Lung (tissue), 12 donors: Measurements from ENCODE around the gene HSD11B1. TPM values are rescaled to one million over a fixed set of nuclear protein-coding genes. Genes with fewer than 3 reads are reported as not detected.

Experiments
- ATAC-seq: fragments of 200-7000 bp; cut with Tn5 transposase; one replicate; pipeline ENCODE4 v1.9.1; 2020; ENCODE audit warnings: moderate number of reproducible peaks; ENCODE audit not compliant: insufficient read depth, low FRiP score
- DNase-seq, 3 donors: peaks; one replicate each; pipeline ENCODE4 v3.0.0-alpha.2; 2013 to 2017
- H3K27ac ChIP-seq, 2 donors: one replicate each; pipeline ENCODE4 v1.5.1; 2013; ENCODE audit warnings: mild to moderate bottlenecking in 2 of 2, moderate library complexity in 2 of 2, control low read depth in 1 of 2, inconsistent platforms in 1 of 2, low read depth in 1 of 2, low read length in 1 of 2
- H3K27me3 ChIP-seq, 3 donors: one replicate each; pipeline ENCODE4 v1.5.1; 2013; ENCODE audit warnings: low read length in 2 of 3; ENCODE audit not compliant: control insufficient read depth in 3 of 3, insufficient read depth in 3 of 3
- H3K36me3 ChIP-seq, 4 donors: one replicate each; pipeline ENCODE4 v1.5.1; 2013; ENCODE audit warnings: low read length in 4 of 4, mild to moderate bottlenecking in 1 of 4, moderate library complexity in 1 of 4; ENCODE audit not compliant: control insufficient read depth in 4 of 4, insufficient read depth in 4 of 4
- H3K4me1 ChIP-seq, 5 donors: one replicate each; pipeline ENCODE4 v1.5.1; 2013; ENCODE audit warnings: low read length in 5 of 5, mild to moderate bottlenecking in 2 of 5, moderate library complexity in 1 of 5; ENCODE audit not compliant: control insufficient read depth in 5 of 5, insufficient read depth in 5 of 5
- H3K4me3 ChIP-seq: one replicate; pipeline ENCODE4 v1.5.1; 2013; ENCODE audit warnings: mild to moderate bottlenecking, control low read depth, moderate library complexity
- H3K9ac ChIP-seq, 2 donors: one replicate each; pipeline ENCODE4 v1.5.1; 2013; ENCODE audit warnings: low read length in 2 of 2, control low read depth in 1 of 2; ENCODE audit not compliant: insufficient read depth in 1 of 2
- H3K9me3 ChIP-seq, 4 donors: one replicate each; pipeline ENCODE4 v1.5.1; 2013; ENCODE audit warnings: low read length in 3 of 4, mild to moderate bottlenecking in 1 of 4, moderate library complexity in 1 of 4; ENCODE audit not compliant: control insufficient read depth in 4 of 4, insufficient read depth in 3 of 4
- CTCF ChIP-seq: IDR thresholded peaks from 2 replicates; pipeline ENCODE4 v1.5.1; 2012; ENCODE audit warnings: mild to moderate bottlenecking; ENCODE audit errors: control extremely low read depth, extremely low read depth
- WGBS, 2 donors: extraction: QIAGEN DNeasy Blood & Tissue Kit; methylation state at CpG; one replicate each; pipeline ENCODE4 v1.1.7; 2013; 5-methylcytosine and 5-hydroxymethylcytosine counted together
- polyA plus RNA-seq, 2 donors: library from polyadenylated mRNA; stranded (reverse); fragments of 200-250 nt; gene quantifications; one replicate each; pipeline ENCODE4 v1.2.1, GENCODE V29; 2013
- total RNA-seq, 2 donors: library from RNA; depleted of rRNA in 1 of 2; stranded (reverse); fragments of >200 nt in 1 of 2; gene quantifications; one replicate each; pipeline ENCODE4 v1.2.1, GENCODE V29; 2014 to 2021
- donor health status: control.
- donor health status: control.
- donor health status: Bipolar disorder and iron deficiency.
- donor health status: healthy.
- donor health status: DM: yes; HTN: yes; CAD: no.

Gene HSD11B1
- total and polyA plus RNA-seq, 4 donors: 6.5 to 74.6 (median 25.4) TPM

DNA sequence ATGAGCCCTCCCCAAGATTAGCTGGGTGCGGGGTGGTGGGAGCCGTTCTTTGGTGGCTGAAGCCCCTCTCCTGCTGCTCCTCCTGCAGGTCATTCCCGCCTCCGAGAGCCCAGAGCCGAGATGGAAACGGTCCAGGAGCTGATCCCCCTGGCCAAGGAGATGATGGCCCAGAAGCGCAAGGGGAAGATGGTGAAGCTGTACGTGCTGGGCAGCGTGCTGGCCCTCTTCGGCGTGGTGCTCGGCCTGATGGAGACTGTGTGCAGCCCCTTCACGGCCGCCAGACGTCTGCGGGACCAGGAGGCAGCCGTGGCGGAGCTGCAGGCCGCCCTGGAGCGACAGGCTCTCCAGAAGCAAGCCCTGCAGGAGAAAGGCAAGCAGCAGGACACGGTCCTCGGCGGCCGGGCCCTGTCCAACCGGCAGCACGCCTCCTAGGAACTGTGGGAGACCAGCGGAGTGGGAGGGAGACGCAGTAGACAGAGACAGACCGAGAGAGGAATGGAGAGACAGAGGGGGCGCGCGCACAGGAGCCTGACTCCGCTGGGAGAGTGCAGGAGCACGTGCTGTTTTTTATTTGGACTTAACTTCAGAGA, 29.0 kb upstream of the HSD11B1 start:
- H3K27me3 ChIP-seq: no peaks in the 10 kb centered on the region
- WGBS, 2 donors: 2 to 5% methylated on average over 34 of the region's 34 CpGs
- peak overlapping the region; percentile 44 for H3K4me3 ChIP-seq
- ATAC-seq (peak; percentile 4), DNase-seq (peak; percentile 60 to 84 (median 83))
- peak overlapping the region; percentile 42 to 79 for H3K9ac ChIP-seq
- peaks cover 0 to 3% (median 1%) of the 10 kb centered on the region in 4 donors for H3K36me3 ChIP-seq
- H3K27ac ChIP-seq: peak overlapping the region; percentile 62 to 79
- no peak for TF ChIP-seq CTCF
- H3K9me3 ChIP-seq: peaks cover 0 to under 1% (median 0%) of the 10 kb centered on the region in 4 donors
- peaks cover 8 to 33% (median 15%) of the 10 kb centered on the region in 5 donors for H3K4me1 ChIP-seq

GRCh38 chr1:209678981-209679539, 25.6 kb upstream of the HSD11B1 start:
- H3K9me3 ChIP-seq: no peaks in the 10 kb centered on the region
- no peak overlapping the region for H3K27ac ChIP-seq
- 86 to 89% methylated on average over 4 of the region's 4 CpGs for WGBS, 2 donors
- peaks cover 7 to 25% (median 12%) of the 10 kb centered on the region in 5 donors for H3K4me1 ChIP-seq
- H3K9ac ChIP-seq: no peak overlapping the region
- DNase-seq: no peak
- H3K36me3 ChIP-seq: peaks cover 0 to 3% (median 1%) of the 10 kb centered on the region in 4 donors
- no peak for ATAC-seq
- no peak overlapping the region for H3K4me3 ChIP-seq
- no peaks in the 10 kb centered on the region for H3K27me3 ChIP-seq
- no peak for TF ChIP-seq CTCF

- WGBS, 2 donors: 43 to 50% methylated on average over 4 of the region's 4 CpGs
- no peaks in the 10 kb centered on the region for H3K9me3 ChIP-seq
- H3K27me3 ChIP-seq: no peaks in the 10 kb centered on the region
- no peak for DNase-seq
- no peak overlapping the region for H3K27ac ChIP-seq
- no peak for TF ChIP-seq CTCF
- no peak for ATAC-seq
- no peaks in the 10 kb centered on the region for H3K36me3 ChIP-seq
- H3K9ac ChIP-seq: no peak overlapping the region
- H3K4me3 ChIP-seq: no peak overlapping the region
- peaks cover 4 to 31% (median 14%) of the 10 kb centered on the region in 5 donors for H3K4me1 ChIP-seq
Measured at GRCh38 chr1:209685821-209686220, 18.8 kb upstream of the HSD11B1 start.
